GM19240 (cell line): ENCODE measurements around the gene FAM236A.
"Not testable (repeated sequence)": the region's sequence is repeated elsewhere in the genome, so short reads cannot be mapped to it uniquely, and the experiment has no call there.

Source experiments
- DNase-seq: peaks from one replicate; pipeline ENCODE4 v3.0.0; 2011; ENCODE audit warnings: low spot score; ENCODE audit not compliant: insufficient read length

The FAM236A gene

GRCh38 chrX:72937906-72938305 is at the start of gene FAM236A:
Gene FAM236A, plus strand, starts transcription at chrX:72938206. Its CDS starts 57 bp downstream, at chrX:72938263.
- DNase-seq, result not testable (repeated sequence)

- DNase-seq, result not testable (repeated sequence)
Observed at GRCh38 chrX:72889740-72890139, 48.3 kb upstream of the FAM236A start.

- not testable (repeated sequence) for DNase-seq
Observed at GRCh38 chrX:72912315-72912714, 25.7 kb upstream of the FAM236A start, which contains the start of gene FAM236C. Gene FAM236C, plus strand, starts transcription at chrX:72912615. Its CDS starts 100 bp downstream, at chrX:72912715.

DNA sequence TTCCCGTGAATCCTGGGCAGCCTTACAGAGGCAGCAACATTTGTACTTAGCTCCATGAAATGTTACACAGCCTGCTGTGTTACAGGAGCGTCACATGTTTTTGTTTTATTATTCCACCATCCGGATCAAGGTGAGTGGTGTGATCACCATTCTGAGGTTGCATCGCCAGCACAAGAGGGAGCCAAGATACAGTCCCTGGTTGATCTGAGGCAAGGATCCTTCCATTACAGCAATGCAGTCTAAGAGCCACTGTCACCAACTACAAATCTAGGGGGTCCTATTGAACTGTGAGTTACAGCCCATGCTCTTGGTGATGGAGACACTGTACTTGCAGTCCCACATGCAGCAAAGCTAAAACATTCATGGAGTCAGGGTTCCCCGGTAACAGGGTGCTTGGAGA is 21.9 kb upstream of the FAM236A start:
- not testable (repeated sequence) for DNase-seq

DNA sequence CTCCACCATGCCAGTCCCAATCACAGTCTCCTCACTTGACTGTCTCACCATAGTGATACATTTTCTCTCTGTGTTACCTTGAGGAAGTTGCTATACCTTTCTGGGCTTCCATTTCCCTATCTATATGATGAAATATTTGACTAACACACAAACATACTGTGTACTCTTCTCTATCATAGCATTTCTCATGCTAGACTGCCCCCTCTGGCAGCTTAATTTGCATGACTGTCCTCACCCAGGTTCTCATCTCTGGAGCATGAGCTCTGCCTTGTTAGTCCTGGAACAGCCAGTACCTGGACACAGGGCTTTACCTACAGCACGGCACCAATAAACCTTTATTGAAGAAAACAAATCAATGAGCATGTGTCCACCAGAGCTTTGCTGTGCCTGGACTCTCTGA is 5.7 kb upstream of the FAM236A start:
- not testable (repeated sequence) for DNase-seq

GRCh38 chrX:72936455-72936854 is 1.6 kb upstream of the FAM236A start:
- not testable (repeated sequence) for DNase-seq

GRCh38 chrX:72936882-72937455 is 1.0 kb upstream of the FAM236A start:
- not testable (repeated sequence) for DNase-seq

GRCh38 chrX:72942272-72942671 is 4.3 kb downstream of the FAM236A start:
- DNase-seq, result not testable (repeated sequence)

DNA sequence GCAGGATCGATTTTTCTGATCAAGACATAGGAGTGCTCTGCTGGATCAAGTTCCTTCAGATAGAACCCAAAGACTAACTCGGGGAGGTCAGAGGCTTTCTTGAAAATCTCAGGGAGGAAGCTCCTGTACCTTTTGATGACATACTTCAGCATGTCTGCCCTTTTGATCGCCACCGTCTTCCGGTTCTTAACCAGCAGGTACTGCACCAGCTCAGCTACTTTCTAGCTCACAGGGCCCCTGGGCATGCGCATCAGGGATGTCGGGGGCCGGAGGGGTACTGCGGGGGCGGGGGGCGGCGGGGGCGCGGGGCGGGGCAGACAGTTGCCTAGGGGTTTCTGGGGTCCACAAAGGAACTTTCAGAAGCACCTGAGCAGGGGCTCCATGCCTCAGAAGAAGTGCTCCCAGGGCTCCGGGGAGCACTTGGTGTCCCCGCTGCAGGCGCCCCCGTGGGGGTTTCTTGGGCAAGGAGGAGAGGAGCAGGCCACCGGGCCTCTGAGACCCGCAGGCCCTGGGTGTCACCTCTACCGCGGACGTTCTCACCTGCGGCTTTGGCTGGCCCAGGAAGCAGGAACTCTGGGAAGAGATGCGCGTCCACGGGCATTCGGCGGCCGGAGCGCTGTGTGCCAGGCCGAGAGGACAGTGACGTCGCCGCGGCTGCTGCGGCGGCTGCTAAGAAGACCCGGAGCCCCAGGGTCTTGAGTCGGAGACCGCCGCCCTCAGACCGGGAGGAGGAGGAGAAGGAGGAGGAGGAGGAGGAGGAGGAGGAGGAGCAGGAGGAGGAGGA is 5.2 kb downstream of the FAM236A start:
- DNase-seq, result not testable (repeated sequence)

GRCh38 chrX:72943819-72944169 is 5.8 kb downstream of the FAM236A start, which contains the start of gene DMRTC1:
Gene DMRTC1, minus strand, starts transcription at chrX:72943837. Its CDS starts 68,143 bp downstream, at chrX:72875694.
- not testable (repeated sequence) for DNase-seq

GRCh38 chrX:72959971-72960370 is 22.0 kb downstream of the FAM236A start:
- not testable (repeated sequence) for DNase-seq

DNA sequence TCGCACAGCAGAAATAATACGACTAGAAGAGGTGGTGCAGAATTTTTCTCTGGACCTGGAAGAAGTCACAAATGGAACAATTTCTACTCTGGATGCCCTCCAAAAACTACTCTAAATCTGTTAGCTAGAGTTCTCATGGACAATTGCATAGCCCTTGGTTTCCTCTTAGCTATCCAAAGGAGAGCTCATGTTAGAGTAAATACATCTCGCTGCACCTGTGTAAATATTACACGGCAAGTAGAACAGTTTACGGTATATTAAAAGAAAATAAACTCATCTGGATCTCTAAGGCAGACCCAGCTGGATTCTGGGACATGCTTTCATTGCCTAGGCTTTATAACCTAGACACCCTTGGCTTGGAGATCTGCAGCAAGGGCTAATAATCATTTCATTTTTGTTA is 33.9 kb downstream of the FAM236A start:
- DNase-seq, result not testable (repeated sequence)

GRCh38 chrX:72974885-72975284 is 36.9 kb downstream of the FAM236A start:
- not testable (repeated sequence) for DNase-seq

DNA sequence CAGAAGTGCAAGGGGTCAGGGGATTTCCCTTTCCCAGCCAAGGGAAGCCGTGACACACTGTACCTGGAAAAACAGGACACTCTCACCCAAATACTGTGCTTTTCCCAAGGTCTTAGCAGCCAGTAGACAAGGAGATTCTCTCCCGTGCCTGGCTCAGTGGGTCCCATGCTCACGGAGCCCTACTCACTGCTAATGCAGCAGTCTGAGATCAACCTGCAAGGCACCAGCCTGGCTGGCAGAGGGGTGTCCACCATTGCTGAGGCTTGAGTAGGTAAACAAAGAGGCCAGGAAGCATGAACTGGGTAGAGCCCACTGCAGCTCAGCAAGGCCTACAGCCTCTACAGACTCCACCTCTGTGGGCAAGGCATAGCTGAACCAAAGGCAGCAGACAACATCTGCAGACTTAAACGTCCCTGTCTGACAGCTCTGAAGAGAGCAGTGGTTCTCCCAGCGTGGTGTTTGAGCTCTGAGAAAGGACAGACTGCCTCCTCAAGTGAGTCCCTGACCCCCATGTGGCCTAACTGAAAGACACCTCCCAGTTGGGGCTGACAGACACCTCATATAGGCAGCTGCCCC is 43.0 kb downstream of the FAM236A start:
- DNase-seq, result not testable (repeated sequence)
